H1 (cell line): ENCODE data around the gene DPY19L2. TPM values are rescaled to one million over a fixed set of nuclear protein-coding genes. Genes with fewer than 3 reads are reported as not detected.
"Not testable (repeated sequence)": the region's sequence is repeated elsewhere in the genome, so short reads cannot be mapped to it uniquely, and the experiment has no call there.

Experiments used
- CTCF ChIA-PET: fragments of 300-600 bp; sonication (Branson Sonifier 250); formaldehyde crosslinking; loops from one replicate; lab custom pipeline; 2021; ENCODE audit not compliant: partially characterized antibody; lab: Charles Lee
- POLR2A ChIA-PET: fragments of 300-600 bp; sonication (Branson Sonifier 250); formaldehyde crosslinking; loops from one replicate; lab custom pipeline; 2021; ENCODE audit warnings: inconsistent platforms; ENCODE audit not compliant: partially characterized antibody; lab: Charles Lee
- DNase-seq, 2 experiments: peaks; one replicate each; pipeline versions ENCODE4 v3.0.0 to v3.0.0-alpha.2; 2010 to 2022; ENCODE audit warnings: low spot score in 2 of 2, low read depth in 1 of 2, mixed read lengths in 1 of 2
- FAIRE-seq: peaks from 2 replicates; lab custom pipeline; 2011; peaks lifted over from hg19 to GRCh38; lab: Jason Lieb, UNC
- H2AFZ ChIP-seq: 2 replicates; pipeline ENCODE4 v1.8.1; 2012; ENCODE audit warnings: low read length, inconsistent platforms
- H2AK5ac ChIP-seq: 2 replicates; pipeline ENCODE4 v1.6.1; 2013; ENCODE audit warnings: low read depth, low read length
- H2BK120ac ChIP-seq: replicated peaks from 2 replicates; pipeline ENCODE3; 2013; ENCODE audit warnings: low read depth, low read length, inconsistent platforms
- H2BK12ac ChIP-seq: 2 replicates; pipeline ENCODE4 v1.6.1; 2013; ENCODE audit warnings: low read depth, low read length
- H2BK15ac ChIP-seq: 2 replicates; pipeline ENCODE4 v1.6.1; 2013; ENCODE audit warnings: low read length
- H2BK20ac ChIP-seq: 2 replicates; pipeline ENCODE4 v1.6.1; 2013; ENCODE audit warnings: low read length
- H2BK5ac ChIP-seq: 2 replicates; pipeline ENCODE4 v1.6.1; 2013; ENCODE audit warnings: low read depth, low read length
- H3K14ac ChIP-seq: 2 replicates; pipeline ENCODE4 v1.6.1; 2013; ENCODE audit warnings: inconsistent platforms; ENCODE audit not compliant: insufficient read length
- H3K18ac ChIP-seq: 2 replicates; pipeline ENCODE4 v1.6.1; 2013; ENCODE audit warnings: low read length; ENCODE audit errors: extremely low read depth
- H3K23ac ChIP-seq: 2 replicates; pipeline ENCODE4 v1.6.1; 2013; ENCODE audit warnings: inconsistent platforms; ENCODE audit not compliant: insufficient read length
- H3K23me2 ChIP-seq: 2 replicates; pipeline ENCODE4 v1.6.1; 2013; ENCODE audit warnings: low read depth, low read length
- H3K27ac ChIP-seq: 2 replicates; pipeline ENCODE4 v1.6.1; 2011; ENCODE audit warnings: low read depth, low read length, inconsistent platforms
- H3K27me3 ChIP-seq, 4 experiments: replicated peaks in 1 of 4; 1 replicate in 1 of 4; 2 replicates in 3 of 4; pipeline versions ENCODE4 v1.6.1 to v1.8.1; 2011 to 2013; ENCODE audit warnings: low read length in 3 of 4, mild to moderate bottlenecking in 3 of 4, inconsistent platforms in 2 of 4, mixed read lengths in 2 of 4, moderate library complexity in 1 of 4; ENCODE audit not compliant: control insufficient read depth in 3 of 4, insufficient read depth in 3 of 4; ENCODE audit errors: extremely low read depth in 1 of 4
- H3K36me3 ChIP-seq, 4 experiments: 2 replicates each; pipeline versions ENCODE4 v1.6.1 to v1.8.1; 2011 to 2013; ENCODE audit warnings: mild to moderate bottlenecking in 4 of 4, low read length in 3 of 4, moderate library complexity in 2 of 4, control low read depth in 1 of 4, inconsistent platforms in 1 of 4; ENCODE audit not compliant: insufficient read depth in 4 of 4, control insufficient read depth in 2 of 4
- H3K4ac ChIP-seq: replicated peaks from 2 replicates; pipeline ENCODE3; 2013; ENCODE audit warnings: low read length, low read depth, mixed read lengths, inconsistent platforms; ENCODE audit not compliant: insufficient read length
- H3K4me1 ChIP-seq, 4 experiments: replicated peaks in 1 of 4; 1 replicate in 1 of 4; 2 replicates in 3 of 4; pipeline versions ENCODE4 v1.6.1 to v1.8.1; 2011 to 2013; ENCODE audit warnings: low read length in 3 of 4, inconsistent platforms in 2 of 4, mixed read lengths in 1 of 4; ENCODE audit not compliant: insufficient read depth in 4 of 4, control insufficient read depth in 3 of 4
- H3K4me2 ChIP-seq, 2 experiments: 2 replicates each; pipeline versions ENCODE4 v1.6.1 to v1.8.1; 2011 to 2013; ENCODE audit warnings: low read depth in 2 of 2, low read length in 2 of 2, control low read depth in 1 of 2, inconsistent platforms in 1 of 2, mild to moderate bottlenecking in 1 of 2; ENCODE audit not compliant: insufficient read depth in 1 of 2
- H3K4me3 ChIP-seq, 4 experiments: fragments of 200-600, 300-600 bp in 1 of 4; sonication (generic), shearing (Covaris generic), sonication (Bioruptor Twin) in 1 of 4; 2 replicates each; pipeline versions ENCODE4 v1.5.1 to v1.8.1; 2011 to 2016; ENCODE audit warnings: low read length in 4 of 4, low read depth in 3 of 4, control low read depth in 2 of 4, inconsistent platforms in 2 of 4, mild to moderate bottlenecking in 2 of 4, mixed read lengths in 1 of 4, moderate library complexity in 1 of 4; ENCODE audit not compliant: insufficient read depth in 2 of 4; ENCODE audit errors: extremely low read depth in 1 of 4
- H3K56ac ChIP-seq: replicated peaks from 2 replicates; pipeline ENCODE3; 2013; ENCODE audit warnings: low read depth, mild to moderate bottlenecking, mixed read lengths, low read length, inconsistent platforms; ENCODE audit not compliant: insufficient read length
- H3K79me1 ChIP-seq: 2 replicates; pipeline ENCODE4 v1.6.1; 2013; ENCODE audit warnings: low read depth, low read length, control low read depth
- H3K79me2 ChIP-seq, 2 experiments: 2 replicates each; pipeline versions ENCODE4 v1.6.1 to v1.8.1; 2012 to 2013; ENCODE audit warnings: low read length in 2 of 2, mild to moderate bottlenecking in 2 of 2, inconsistent platforms in 1 of 2; ENCODE audit not compliant: insufficient read depth in 2 of 2, control insufficient read depth in 1 of 2
- H3K9ac ChIP-seq, 4 experiments: replicated peaks in 1 of 4; 1 replicate in 1 of 4; 2 replicates in 3 of 4; pipeline versions ENCODE4 v1.6.1 to v1.8.1; 2011 to 2013; ENCODE audit warnings: low read depth in 3 of 4, low read length in 3 of 4, control low read depth in 2 of 4, mild to moderate bottlenecking in 2 of 4, moderate library complexity in 2 of 4, inconsistent platforms in 1 of 4; ENCODE audit errors: extremely low read depth in 1 of 4
- H3K9me3 ChIP-seq, 2 experiments: 2 replicates each; pipeline versions ENCODE4 v1.6.1 to v1.8.1; 2012 to 2013; ENCODE audit warnings: mild to moderate bottlenecking in 2 of 2, moderate library complexity in 2 of 2, control low read depth in 1 of 2, inconsistent platforms in 1 of 2, low read depth in 1 of 2, low read length in 1 of 2, mixed read lengths in 1 of 2; ENCODE audit not compliant: insufficient read depth in 2 of 2
- H4K20me1 ChIP-seq, 2 experiments: replicated peaks in 1 of 2; 2 replicates each; pipeline versions ENCODE3 to v1.8.1; 2011 to 2013; ENCODE audit warnings: inconsistent platforms in 2 of 2, low read length in 2 of 2, mild to moderate bottlenecking in 1 of 2; ENCODE audit not compliant: insufficient read depth in 2 of 2, control insufficient read depth in 1 of 2
- H4K5ac ChIP-seq: 2 replicates; pipeline ENCODE4 v1.6.1; 2013; ENCODE audit warnings: low read length, low read depth, mixed read lengths, inconsistent platforms; ENCODE audit not compliant: insufficient read length
- H4K8ac ChIP-seq: 2 replicates; pipeline ENCODE4 v1.8.0; 2013; ENCODE audit warnings: mild to moderate bottlenecking, moderate library complexity, low read length, inconsistent platforms; ENCODE audit not compliant: insufficient read depth; ENCODE audit errors: extremely low read depth
- H4K91ac ChIP-seq: replicated peaks from 2 replicates; pipeline ENCODE3; 2013; ENCODE audit warnings: low read length, mixed read lengths, inconsistent platforms; ENCODE audit not compliant: insufficient read length
- WGBS, 2 experiments: shearing (Covaris generic) in 1 of 2; methylation state at CpG; one replicate each; pipeline versions ENCODE4 v1.1.6 to v1.1.7; 2013 to 2015; ENCODE audit warnings: low lambda C conversion rate in 2 of 2, mixed read lengths in 2 of 2, inconsistent platforms in 1 of 2, low coverage in 1 of 2, missing lambda C conversion rate in 1 of 2; ENCODE audit not compliant: insufficient replicate concordance in 2 of 2, insufficient coverage in 1 of 2, insufficient read length in 1 of 2; ENCODE audit errors: extremely low coverage in 1 of 2, missing lambda C conversion rate in 1 of 2; 5-methylcytosine and 5-hydroxymethylcytosine counted together
- polyA plus RNA-seq, 7 experiments: library from polyadenylated mRNA; depleted of rRNA in 3 of 7; stranded (reverse) in 5 of 7; unstranded in 2 of 7; fragments of >200 nt in 5 of 7; fragments of 200-250 nt in 2 of 7; gene quantifications; 1 replicate in 5 of 7; 2 replicates in 1 of 7; 4 replicates in 1 of 7; pipeline versions ENCODE4 v1.2.1 to v1.2.3, GENCODE V29; 2011 to 2013; ENCODE audit warnings: missing spikeins in 2 of 7, mixed read lengths in 2 of 7
- total RNA-seq: library from RNA; stranded (reverse); fragmentation: NEBNext Ultra II Directional; extraction: Animal tissue kit (Norgen Biotek cat#: 25700); gene quantifications from 2 replicates; pipeline ENCODE4 v1.2.1, GENCODE V29; 2021

Gene DPY19L2
- total and polyA plus RNA-seq, 2 of the 8 experiments (the other 6 are each of a cell fraction or from before 2014, with no cell fraction given) = 2.2 to 3.3 TPM

DNA sequence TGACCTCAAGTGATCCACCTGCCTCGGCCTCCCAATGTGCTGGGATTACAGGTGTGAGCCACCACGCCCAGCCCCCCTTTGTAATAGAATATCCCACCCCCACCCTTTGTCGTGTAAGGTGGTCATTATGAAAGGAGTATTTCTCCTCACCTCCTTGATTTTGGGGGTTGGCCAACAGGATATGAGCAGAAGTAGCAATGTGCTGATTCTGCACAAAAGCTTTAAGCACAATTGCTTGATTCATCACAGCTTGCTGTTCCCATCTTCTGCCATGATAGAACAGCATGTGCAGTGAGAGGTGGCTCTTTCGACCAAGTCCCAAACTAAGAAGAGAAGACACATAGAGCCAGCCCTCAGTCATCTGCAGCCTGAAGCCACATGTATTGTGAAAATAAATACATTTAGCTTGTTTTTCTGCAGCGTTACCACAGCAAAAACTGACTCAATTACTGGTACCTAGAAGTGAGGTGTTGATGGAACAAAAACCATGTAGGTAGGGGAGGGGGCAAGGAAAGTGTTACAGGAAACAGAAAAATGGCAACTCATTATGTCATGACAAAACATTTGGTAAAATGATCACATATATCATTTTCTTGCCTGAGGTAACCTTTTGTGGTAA is 122.9 kb downstream of the DPY19L2 start:
- CTCF ChIA-PET, H3K9me3 ChIP-seq, FAIRE-seq: not testable (repeated sequence)

DNA sequence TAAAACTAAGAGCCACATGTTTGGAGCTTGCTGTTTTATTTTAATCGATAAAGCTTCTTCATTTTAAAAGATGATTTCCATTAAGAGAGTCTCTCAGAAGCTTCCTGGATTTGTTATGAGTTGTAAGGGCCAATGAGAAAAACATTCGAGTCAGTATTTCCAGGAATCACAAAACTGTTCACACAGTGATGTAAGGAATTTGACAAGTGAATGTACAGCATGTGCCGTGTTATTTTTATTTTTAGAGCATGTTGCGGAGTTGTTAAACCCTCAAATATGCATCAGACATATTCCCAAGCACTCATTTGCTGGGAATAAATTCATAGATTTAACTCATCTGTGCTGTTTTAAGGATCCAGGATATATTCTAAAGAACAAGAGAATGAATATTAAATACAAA is 129.6 kb downstream of the DPY19L2 start:
- H3K79me1 ChIP-seq, H4K91ac ChIP-seq, H3K27ac ChIP-seq, H3K4ac ChIP-seq, H2BK5ac ChIP-seq, H2BK20ac ChIP-seq, H2BK120ac ChIP-seq, H3K56ac ChIP-seq, H3K36me3 ChIP-seq, H2AFZ ChIP-seq, H4K20me1 ChIP-seq, FAIRE-seq, CTCF ChIA-PET, H3K9me3 ChIP-seq, H4K8ac ChIP-seq, H4K5ac ChIP-seq, H2BK15ac ChIP-seq, H3K14ac ChIP-seq, POLR2A ChIA-PET, H2AK5ac ChIP-seq, H3K23ac ChIP-seq, H3K18ac ChIP-seq, DNase-seq, H3K9ac ChIP-seq, H3K4me2 ChIP-seq, H3K4me1 ChIP-seq, H3K23me2 ChIP-seq, H3K4me3 ChIP-seq, H2BK12ac ChIP-seq, H3K79me2 ChIP-seq, H3K27me3 ChIP-seq: not testable (repeated sequence)
- 89% methylated on average over 4 of the region's 4 CpGs; no CpG with 5 or more reads in 1 of the 2 experiments for WGBS, 2 experiments

More for the DNA sequence above, 122.9 kb downstream of the DPY19L2 start:
- H2BK120ac ChIP-seq, H4K5ac ChIP-seq, H2BK15ac ChIP-seq, H2BK12ac ChIP-seq, H4K8ac ChIP-seq, H2AFZ ChIP-seq, H3K14ac ChIP-seq, H3K4ac ChIP-seq, H3K23ac ChIP-seq, H4K20me1 ChIP-seq, H3K56ac ChIP-seq, H2BK20ac ChIP-seq, H3K27me3 ChIP-seq, H3K4me1 ChIP-seq, H3K9ac ChIP-seq, DNase-seq, H3K4me3 ChIP-seq, H3K79me1 ChIP-seq, H3K36me3 ChIP-seq, H3K27ac ChIP-seq, H3K18ac ChIP-seq, H2BK5ac ChIP-seq, H2AK5ac ChIP-seq, H3K23me2 ChIP-seq, H3K4me2 ChIP-seq, H3K79me2 ChIP-seq, H4K91ac ChIP-seq, POLR2A ChIA-PET: not testable (repeated sequence)
- 70% methylated on average over 3 of the region's 5 CpGs; no CpG with 5 or more reads in 1 of the 2 experiments for WGBS, 2 experiments
